Activated T-helper 17 cell treated with anti-CD3 and anti-CD28 coated beads, Interleukin-2, amount 50 U/mL, for 72 hours (primary cell): ENCODE measurements around the gene BEST1. TPM values are rescaled to one million over a fixed set of nuclear protein-coding genes. Genes with fewer than 3 reads are reported as not detected.

Experiments used
- ATAC-seq: fragments of 150-1000 bp; cut with Tn5 transposase; replicated peaks from 2 replicates; pipeline ENCODE4 v1.10.0; 2021; ENCODE audit warnings: mild to moderate bottlenecking, moderate library complexity
- H3K27ac Mint-ChIP-seq: one replicate; pipeline ENCODE4 v1.8.0; 2022; ENCODE audit warnings: mixed read lengths
- H3K27me3 Mint-ChIP-seq: one replicate; pipeline ENCODE4 v1.8.0; 2022; ENCODE audit warnings: mixed read lengths
- H3K36me3 Mint-ChIP-seq: one replicate; pipeline ENCODE4 v1.8.0; 2022; ENCODE audit warnings: low read depth, mild to moderate bottlenecking, mixed read lengths
- H3K4me1 Mint-ChIP-seq: one replicate; pipeline ENCODE4 v1.8.0; 2022; ENCODE audit warnings: mixed read lengths
- H3K4me3 Mint-ChIP-seq: one replicate; pipeline ENCODE4 v1.8.0; 2022; ENCODE audit warnings: mild to moderate bottlenecking, mixed read lengths
- H3K9me3 Mint-ChIP-seq: one replicate; pipeline ENCODE4 v1.8.0; 2022; ENCODE audit warnings: mixed read lengths
- total RNA-seq, 2 donors: library from RNA; stranded (reverse); gene quantifications; one replicate each; pipeline ENCODE4 v1.2.3, GENCODE V29; 2022

The BEST1 gene
- total RNA-seq, 2 donors from 2014 or later: 0.05 to 0.24 TPM

DNA sequence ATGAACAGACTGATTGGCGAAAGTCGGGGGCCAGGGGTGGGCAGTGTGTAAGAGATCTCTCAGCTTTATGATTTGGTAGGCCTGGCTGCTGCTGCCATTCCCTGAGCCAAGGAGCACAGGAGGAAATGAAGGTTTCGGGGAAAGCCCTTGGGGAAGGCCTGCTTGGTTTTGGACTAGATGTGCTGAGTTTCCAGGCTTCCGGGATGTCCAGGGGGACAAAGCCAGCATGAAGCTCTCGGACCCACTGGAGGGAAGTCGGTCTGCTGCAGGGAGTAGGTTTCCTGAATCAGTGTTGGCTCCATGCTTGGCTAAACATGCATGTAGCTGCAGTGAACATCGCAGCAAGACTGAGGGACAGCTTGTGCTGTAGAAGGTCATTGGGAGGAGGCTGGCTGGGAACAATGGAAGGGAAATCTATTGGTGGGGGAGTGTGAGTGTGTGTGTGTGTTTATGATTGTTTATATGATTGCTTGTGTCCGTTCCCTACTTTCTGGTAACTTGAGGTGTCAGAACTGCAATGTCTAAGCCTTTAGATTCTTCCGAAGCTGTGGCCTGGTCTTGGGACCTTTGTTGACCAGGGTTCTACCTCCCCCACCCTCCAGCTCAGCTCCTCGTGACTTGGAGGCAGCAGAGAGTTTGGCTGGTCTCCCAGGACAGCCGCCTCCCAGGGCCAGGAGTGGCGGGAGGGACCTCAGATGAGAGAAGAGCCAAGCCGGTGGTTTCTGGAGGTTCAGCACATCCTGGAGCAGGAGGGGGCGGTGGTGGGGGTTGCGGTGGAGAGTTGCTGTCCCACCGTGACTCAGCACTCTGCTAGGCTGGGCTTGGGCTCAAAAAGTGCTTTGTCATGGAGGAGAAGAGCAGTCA, 21.3 kb downstream of the BEST1 start:
- Mint-ChIP-seq H3K4me3 (peak overlapping the region; percentile 60), H3K36me3 (peaks cover 4% of the 10 kb centered on the region), H3K27me3 (no peaks in the 10 kb centered on the region), H3K4me1 (peaks cover 37% of the 10 kb centered on the region), H3K27ac (peak overlapping the region; percentile 18), H3K9me3 (no peaks in the 10 kb centered on the region)
- no peak for ATAC-seq

DNA sequence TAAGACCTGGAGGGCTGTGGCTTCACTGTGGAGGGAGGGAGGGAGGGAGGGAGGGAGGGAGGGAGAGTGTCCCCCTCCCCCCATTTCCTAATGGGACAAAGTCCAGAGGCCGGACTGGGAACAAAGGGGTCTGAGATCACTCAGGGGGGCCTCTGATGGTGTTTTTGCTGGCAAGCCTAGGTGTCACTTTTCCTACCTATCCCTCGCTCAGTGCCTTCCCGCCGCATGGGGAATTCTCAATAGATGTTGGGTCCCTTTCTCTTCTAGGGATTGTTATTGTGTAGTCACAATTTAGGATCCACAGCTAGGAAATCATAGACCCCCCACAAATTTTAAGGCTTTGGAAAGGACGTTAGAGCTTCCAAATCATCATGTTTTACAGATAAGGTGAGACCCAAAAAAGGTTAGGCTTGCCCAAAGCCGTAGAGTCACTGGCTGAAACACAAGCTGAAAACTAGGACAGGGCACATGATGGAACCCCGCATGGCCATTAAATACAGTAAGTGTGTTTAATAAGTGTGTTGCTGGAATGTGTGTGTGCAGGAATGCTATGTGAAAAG, 22.0 kb downstream of the BEST1 start:
- Mint-ChIP-seq H3K36me3 (no peaks in the 10 kb centered on the region), H3K27ac (peak overlapping the region; percentile 73), H3K27me3 (no peaks in the 10 kb centered on the region), H3K9me3 (no peaks in the 10 kb centered on the region), H3K4me1 (peaks cover 37% of the 10 kb centered on the region), H3K4me3 (peak overlapping the region; percentile 60)
- no peak for ATAC-seq

DNA sequence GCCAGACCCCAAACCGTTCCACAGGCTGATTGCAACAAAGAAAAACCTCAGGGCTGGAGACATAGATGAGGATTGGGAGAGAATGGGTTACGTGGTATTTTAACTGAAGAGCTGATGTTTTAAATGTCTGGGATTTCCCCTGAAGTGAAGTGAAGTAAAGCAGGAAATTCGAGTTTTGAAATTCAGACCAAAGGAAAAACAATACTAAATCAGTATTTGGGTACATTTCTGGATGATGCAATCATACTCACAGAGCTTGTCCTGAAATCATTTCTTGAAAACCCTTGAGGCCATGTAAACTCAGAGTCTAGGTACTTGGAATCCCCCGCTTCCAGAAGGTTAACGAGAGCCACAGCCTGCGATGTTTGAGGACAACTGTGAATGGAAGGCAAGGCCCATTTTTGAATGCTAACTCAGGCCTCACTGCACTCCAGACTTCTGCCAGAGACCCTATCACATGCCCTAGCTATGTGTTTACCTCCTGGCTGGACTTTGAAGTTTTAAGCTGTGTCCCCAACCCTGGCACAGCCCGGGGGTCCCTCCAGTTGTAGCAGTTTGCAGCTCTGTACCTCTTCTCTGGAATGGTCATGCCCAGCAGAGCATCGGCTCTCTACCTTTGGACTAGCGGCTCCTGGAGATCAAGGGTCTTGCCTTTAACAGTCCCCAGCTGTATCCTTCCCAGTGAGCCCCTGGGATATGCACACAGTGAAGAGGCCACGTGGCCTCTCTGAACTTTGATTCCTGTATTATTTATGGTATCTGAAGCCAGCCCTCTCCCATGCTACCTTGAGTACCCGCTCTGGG, 22.7 kb downstream of the BEST1 start:
- no peaks in the 10 kb centered on the region for H3K27me3 Mint-ChIP-seq
- peak overlapping the region; percentile 60 for H3K4me3 Mint-ChIP-seq
- peaks cover 37% of the 10 kb centered on the region for H3K4me1 Mint-ChIP-seq
- H3K27ac Mint-ChIP-seq: peak overlapping the region; percentile 73
- no peaks in the 10 kb centered on the region for H3K36me3 Mint-ChIP-seq
- ATAC-seq: peak; percentile 34
- H3K9me3 Mint-ChIP-seq: no peaks in the 10 kb centered on the region

DNA sequence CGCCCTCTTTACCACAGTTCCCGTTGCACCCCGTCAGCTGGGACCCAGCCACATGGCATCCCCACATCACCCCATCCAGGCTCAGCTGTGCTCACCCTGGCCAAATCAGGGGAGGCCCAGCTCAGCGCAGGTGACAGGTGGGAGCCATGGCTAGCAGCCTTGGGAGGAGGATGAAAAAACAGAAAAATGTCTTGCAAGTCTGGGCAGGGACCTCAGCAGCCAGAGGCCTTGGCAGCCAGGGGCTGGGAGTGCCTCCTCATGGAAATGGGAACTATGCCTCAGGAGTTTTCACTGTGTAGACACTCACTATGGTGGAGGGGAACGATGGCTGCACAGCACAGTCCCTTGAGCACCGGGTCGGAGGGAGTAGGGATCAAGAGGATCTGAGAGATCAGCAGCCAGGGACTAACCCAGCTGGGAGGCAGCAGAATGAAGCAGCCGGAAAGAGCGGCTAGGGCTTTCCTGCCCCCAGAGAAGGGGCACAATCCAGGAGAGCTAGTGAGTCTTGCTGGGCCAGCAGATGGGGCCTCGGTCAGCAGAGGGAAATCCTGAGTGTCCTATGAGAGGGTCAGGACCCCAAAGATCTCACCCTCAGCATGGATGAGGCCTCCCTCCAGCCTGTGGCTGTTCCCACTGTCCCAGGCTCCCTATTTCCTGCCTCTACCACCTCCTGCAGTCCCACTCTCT, 23.5 kb downstream of the BEST1 start:
- Mint-ChIP-seq H3K36me3 (no peaks in the 10 kb centered on the region), H3K4me1 (peaks cover 36% of the 10 kb centered on the region), H3K27me3 (no peaks in the 10 kb centered on the region), H3K4me3 (peak overlapping the region; percentile 60), H3K27ac (peak overlapping the region; percentile 73), H3K9me3 (no peaks in the 10 kb centered on the region)
- ATAC-seq: no peak

DNA sequence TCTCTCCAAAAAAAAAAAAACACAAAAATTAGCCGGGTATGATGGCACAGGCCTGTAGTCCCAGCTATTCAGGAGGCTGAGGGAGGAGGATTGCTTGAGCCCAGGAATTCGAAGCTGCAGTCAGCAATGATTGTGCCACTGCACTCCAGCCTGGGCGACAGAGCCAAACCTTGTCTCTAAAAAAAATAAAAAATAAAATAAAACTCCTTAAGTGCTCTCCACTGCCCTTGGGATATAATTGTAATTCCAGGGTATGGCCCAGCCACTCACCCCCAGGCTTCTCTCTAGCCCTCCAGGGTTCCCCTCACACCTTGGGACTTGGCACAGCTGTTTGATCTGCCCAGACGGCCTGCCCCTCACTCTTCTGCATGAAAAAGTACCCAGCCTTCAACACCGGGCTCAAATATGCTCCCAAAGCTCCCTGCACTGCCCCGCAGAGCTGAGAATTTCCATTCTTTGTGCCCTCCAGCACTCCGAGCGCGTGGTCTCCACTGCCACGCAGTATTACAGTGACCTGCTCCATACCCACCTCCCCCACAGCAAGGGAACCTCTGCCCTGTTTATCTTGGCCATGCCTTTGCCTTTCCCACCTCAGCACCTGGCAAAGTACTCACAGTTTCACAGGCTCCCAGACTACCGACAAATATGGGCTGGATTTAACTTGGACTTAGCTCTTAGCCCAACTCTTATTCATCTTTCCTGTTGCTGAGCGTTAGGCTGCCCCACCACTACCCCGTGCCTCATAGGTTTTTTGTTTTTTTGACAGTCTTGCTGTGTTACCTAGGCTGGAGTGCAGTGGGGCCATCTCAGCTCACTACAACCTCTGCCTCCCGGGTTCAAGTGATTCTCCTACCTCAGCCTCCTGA, 24.8 kb downstream of the BEST1 start:
- H3K4me3 Mint-ChIP-seq: no peak overlapping the region
- H3K9me3 Mint-ChIP-seq: no peaks in the 10 kb centered on the region
- no peaks in the 10 kb centered on the region for H3K27me3 Mint-ChIP-seq
- peaks cover 24% of the 10 kb centered on the region for H3K4me1 Mint-ChIP-seq
- H3K36me3 Mint-ChIP-seq: no peaks in the 10 kb centered on the region
- peak overlapping the region; percentile 8 for H3K27ac Mint-ChIP-seq
- ATAC-seq: no peak

DNA sequence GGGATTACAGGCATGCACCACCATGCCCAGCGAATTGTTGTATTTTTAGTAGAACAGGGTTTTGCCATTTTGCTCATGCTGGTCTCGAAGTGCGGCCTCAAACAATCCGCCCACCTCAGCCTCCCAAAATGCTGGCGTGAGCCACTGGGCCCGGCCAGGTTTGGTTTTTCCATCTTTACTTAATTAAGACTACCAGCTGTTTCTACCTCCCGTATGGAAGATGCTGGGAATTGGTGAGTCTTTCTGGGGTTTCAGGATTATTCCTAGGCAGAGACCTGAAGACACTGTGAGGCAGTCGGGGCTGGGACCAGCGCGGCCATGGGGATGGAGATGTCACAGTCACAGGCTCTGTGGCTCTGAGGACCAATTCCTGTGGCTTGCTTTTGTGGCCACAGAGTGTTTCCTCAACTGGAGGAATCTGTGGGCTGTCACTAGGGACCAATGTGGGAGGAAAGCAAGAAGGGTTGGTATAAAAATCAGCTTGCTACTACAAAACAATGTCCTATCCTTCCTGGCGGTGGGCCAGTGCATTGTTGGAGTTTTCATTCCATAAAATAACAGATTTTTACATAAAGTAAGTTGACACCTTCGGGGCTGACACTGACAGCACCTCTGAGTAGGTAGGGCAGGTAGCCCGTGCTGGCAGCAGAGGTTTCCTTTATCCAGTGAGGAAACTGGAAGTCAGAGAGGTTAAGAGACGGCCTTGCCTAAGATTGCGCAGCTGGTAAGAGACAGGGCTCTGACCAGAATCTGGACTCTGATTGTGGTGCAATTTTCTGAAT, 25.7 kb downstream of the BEST1 start:
- Mint-ChIP-seq H3K9me3 (no peaks in the 10 kb centered on the region), H3K27me3 (no peaks in the 10 kb centered on the region), H3K36me3 (no peaks in the 10 kb centered on the region), H3K27ac (no peak overlapping the region), H3K4me1 (peaks cover 19% of the 10 kb centered on the region), H3K4me3 (no peak overlapping the region)
- ATAC-seq: no peak

DNA sequence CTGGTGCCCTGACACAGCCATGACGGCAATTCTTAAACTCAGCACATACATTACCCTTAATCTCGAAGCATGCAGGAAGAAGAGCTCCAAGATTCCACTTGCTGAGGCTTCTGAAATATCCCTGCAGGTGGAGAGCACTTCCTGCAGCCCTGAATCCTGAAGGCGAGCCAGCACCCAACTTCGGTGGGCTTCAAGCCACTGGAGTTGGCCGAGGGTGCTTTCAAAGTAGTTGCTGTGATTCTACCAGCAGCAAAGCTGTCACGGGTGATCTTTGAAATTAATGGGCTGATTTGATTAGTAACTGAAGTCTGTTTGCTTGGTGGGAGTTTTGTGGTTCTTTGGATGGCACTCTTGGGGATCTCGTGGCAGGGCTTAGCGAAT, 26.3 kb downstream of the BEST1 start:
- no peaks in the 10 kb centered on the region for H3K36me3 Mint-ChIP-seq
- no peaks in the 10 kb centered on the region for H3K27me3 Mint-ChIP-seq
- H3K9me3 Mint-ChIP-seq: no peaks in the 10 kb centered on the region
- no peak overlapping the region for H3K4me3 Mint-ChIP-seq
- H3K27ac Mint-ChIP-seq: no peak overlapping the region
- H3K4me1 Mint-ChIP-seq: peaks cover 13% of the 10 kb centered on the region
- ATAC-seq: no peak

DNA sequence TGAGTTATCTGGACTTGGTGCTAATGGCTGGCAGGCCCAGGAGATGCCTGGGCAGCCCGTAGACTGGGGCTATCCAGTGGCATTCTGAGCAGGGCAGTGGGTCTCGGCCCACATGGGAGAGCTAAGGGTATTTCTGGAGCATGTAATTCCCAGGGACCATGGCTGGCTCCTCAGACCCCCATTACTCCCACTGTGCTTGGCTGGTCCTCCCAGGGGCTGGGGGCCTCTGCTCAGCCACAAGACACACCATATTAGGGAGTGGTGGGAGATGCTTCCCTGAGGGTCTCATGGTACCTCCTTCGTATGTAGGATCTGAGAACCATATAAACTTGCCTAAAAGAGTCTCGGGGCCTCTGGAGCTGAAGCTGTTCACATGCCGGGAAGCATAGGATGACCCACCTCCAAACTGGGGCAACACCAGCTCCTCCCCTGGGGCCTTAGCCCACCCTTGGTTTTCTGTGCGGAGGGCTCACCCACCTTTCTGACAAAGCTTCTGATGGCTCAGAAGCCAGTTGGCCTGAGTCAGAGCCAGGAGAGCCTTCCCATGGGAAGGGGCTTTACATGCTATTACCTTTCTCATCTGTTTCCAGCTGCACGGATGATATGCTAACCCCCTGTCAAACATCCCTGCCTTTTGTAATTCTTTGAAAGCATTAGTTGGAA, 26.8 kb downstream of the BEST1 start:
- Mint-ChIP-seq H3K27ac (peak overlapping the region; percentile 38), H3K9me3 (no peaks in the 10 kb centered on the region)
- no peak for ATAC-seq

DNA sequence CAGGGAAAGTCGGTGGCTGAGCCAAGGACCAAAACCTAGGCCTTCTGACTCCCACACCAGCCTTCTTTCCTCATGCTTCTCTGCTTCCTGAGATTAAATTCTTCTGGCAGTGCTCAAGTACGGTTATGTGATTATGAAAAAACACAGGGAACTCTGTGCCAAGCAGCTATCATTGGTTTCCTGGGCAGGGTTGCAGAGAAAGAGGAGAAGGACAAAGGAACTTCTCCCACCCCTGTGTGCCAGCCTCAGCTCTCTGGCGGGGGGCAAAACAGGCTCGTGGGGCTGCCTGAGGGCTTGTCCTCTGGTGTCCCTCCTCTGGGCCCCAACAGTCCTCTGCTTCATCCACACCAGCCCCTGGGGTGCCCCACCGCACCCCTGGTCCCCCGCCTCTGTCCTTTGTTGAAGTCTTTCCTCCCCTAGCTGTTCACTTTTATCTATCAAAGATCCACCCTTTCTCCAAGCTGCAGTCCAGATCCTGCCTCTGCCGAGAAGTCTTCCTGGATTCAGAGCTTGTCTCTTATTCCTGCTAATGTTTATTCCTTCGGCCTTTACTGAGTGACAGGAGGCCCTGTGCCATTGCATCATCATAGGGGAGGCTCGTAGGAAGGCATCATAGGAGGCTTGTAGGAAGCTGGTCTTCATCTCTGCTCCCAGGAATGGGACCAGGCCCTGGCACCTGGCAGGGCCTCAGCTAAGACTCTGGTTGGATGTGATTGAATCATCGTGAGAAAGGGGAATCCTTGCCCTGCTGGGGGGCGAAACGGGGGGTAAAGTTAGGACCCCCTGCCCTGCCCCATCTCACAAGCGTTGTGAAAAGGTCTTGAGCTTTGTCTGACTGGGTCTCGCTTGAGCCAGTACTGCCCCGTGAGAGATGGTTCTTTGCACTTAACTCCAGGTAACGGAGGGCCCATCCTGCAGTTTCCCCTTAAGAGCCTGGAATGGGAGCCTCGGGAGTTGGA, 28.8 kb downstream of the BEST1 start:
- Mint-ChIP-seq H3K4me1 (no peaks in the 10 kb centered on the region), H3K9me3 (no peaks in the 10 kb centered on the region), H3K4me3 (no peak overlapping the region), H3K27ac (no peak overlapping the region), H3K27me3 (no peaks in the 10 kb centered on the region), H3K36me3 (no peaks in the 10 kb centered on the region)
- ATAC-seq: no peak

More for the DNA sequence above, 26.8 kb downstream of the BEST1 start:
- Mint-ChIP-seq H3K36me3 (no peaks in the 10 kb centered on the region), H3K4me1 (peaks cover 9% of the 10 kb centered on the region), H3K4me3 (no peak overlapping the region), H3K27me3 (no peaks in the 10 kb centered on the region)

DNA sequence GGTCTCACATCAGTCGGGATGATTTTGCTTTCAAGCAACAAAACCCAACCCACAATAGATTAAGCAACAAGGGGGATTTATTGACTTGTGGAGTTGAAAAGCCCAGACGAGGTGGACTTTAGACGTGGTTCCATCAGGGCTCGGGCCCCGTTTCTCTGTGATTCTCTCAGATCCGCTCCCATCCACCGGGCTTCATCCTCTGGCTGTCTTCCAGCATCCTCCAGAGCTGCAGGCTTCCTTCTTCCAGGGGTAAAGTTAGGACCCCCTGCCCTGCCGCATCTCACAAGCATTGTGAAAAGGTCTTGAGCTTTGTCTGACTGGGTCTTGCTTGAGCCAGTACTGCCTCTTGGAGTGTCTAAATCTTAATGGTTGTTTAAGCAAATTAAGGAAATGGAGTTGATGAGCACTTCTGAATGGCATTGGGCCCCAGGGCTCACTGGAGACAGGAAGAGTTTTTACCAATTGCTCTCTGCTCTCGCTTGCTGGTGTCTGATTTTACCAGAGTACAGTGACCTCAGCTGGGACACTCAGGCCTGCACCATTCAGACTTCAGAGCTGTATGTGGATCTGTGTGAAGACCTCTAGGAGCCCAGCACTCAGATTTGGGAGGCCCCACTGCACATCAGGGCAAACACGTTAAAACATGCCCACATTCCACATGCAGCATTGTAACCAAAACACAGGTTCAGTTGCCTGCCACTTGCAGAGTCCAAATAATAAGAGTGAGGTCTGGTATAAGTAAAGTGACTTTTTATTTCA, 30.8 kb downstream of the BEST1 start:
- no peaks in the 10 kb centered on the region for H3K27me3 Mint-ChIP-seq
- H3K4me1 Mint-ChIP-seq: no peaks in the 10 kb centered on the region
- H3K36me3 Mint-ChIP-seq: peaks cover 2% of the 10 kb centered on the region
- H3K27ac Mint-ChIP-seq: peak overlapping the region; percentile 25
- no peak overlapping the region for H3K4me3 Mint-ChIP-seq
- H3K9me3 Mint-ChIP-seq: no peaks in the 10 kb centered on the region
- ATAC-seq: no peak

DNA sequence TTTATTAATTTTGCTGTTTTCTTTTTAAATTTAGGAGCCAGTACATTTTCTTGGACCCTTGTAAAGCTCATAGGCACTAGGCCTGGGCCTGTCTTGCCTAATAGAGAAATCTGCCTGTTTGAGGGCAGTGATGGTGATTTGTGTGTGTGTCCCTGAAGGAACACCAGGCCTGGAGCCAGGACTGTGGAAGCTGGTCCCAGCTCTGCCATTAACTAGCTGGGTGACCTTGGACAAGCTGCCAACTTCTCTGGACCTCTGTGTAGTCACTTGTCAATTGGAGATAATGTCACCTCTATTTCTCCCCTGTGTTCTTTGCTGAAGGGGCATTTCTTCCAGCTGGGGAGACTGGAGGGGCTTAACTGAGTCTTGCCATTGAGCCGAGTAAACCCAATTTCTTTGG, 33.3 kb downstream of the BEST1 start:
- H3K27me3 Mint-ChIP-seq: no peaks in the 10 kb centered on the region
- H3K4me1 Mint-ChIP-seq: no peaks in the 10 kb centered on the region
- peaks cover 8% of the 10 kb centered on the region for H3K9me3 Mint-ChIP-seq
- H3K36me3 Mint-ChIP-seq: peaks cover 6% of the 10 kb centered on the region
- no peak overlapping the region for H3K4me3 Mint-ChIP-seq
- H3K27ac Mint-ChIP-seq: no peak overlapping the region
- ATAC-seq: no peak
